SU-DHL-6 (cell line): Measurements from ENCODE around the gene RHOG.

Experiments
- CTCF ChIP-seq: fragments of 200-600 bp; sonication (generic); IDR thresholded peaks from one replicate; pipeline ENCODE4 v1.5.1; 2017; ENCODE audit warnings: antibody characterized with exemption, mild to moderate bottlenecking, low read length, moderate library complexity; ENCODE audit not compliant: insufficient read depth, poor library complexity, severe bottlenecking
- EZH2phosphoT487 ChIP-seq: fragments of 200-600 bp; sonication (generic), shearing (Covaris generic); conservative IDR thresholded peaks from 2 replicates; pipeline ENCODE4 v1.6.1; 2018; ENCODE audit warnings: mild to moderate bottlenecking, antibody characterized with exemption, low read length, moderate library complexity, mixed read lengths

GRCh38 chr11:3797329-3798090, 43.2 kb downstream of the RHOG start, which contains the start of gene NUP98:
- TF ChIP-seq CTCF = no peak
- TF ChIP-seq EZH2phosphoT487 = no peak
